ENCODE results near the gene PANX1. TPM values are rescaled to one million over a fixed set of nuclear protein-coding genes. Genes with fewer than 3 reads are reported as not detected.

The PANX1 gene
- polyA plus RNA-seq, 5 donors = 19.1 to 35.6 (median 29.5) TPM

Other genes with a start within 250 kb of the PANX1 start
- under 1 TPM in 3 of 5 donors, not detected in 2; 0.06 to 0.20 (median 0.19) TPM for gene HEPHL1, start 107.5 kb upstream of the PANX1 start, polyA plus RNA-seq (ENCODE audit: insufficient read depth in 1 of 5, insufficient read length in 5 of 5, low replicate concordance in 1 of 5)
- not detected for gene IZUMO1R, start 175.7 kb downstream of the PANX1 start, polyA plus RNA-seq (ENCODE audit: insufficient read depth in 1 of 5, insufficient read length in 5 of 5, low replicate concordance in 1 of 5)

All from right lung (tissue), 5 donors.